Measurements from ENCODE around the gene SLC2A4RG. TPM values are rescaled to one million over a fixed set of nuclear protein-coding genes. Genes with fewer than 3 reads are reported as not detected.

Gene SLC2A4RG
- total and polyA plus RNA-seq, 12 donors, result 7.9 to 210 (median 47.9) TPM

DNA sequence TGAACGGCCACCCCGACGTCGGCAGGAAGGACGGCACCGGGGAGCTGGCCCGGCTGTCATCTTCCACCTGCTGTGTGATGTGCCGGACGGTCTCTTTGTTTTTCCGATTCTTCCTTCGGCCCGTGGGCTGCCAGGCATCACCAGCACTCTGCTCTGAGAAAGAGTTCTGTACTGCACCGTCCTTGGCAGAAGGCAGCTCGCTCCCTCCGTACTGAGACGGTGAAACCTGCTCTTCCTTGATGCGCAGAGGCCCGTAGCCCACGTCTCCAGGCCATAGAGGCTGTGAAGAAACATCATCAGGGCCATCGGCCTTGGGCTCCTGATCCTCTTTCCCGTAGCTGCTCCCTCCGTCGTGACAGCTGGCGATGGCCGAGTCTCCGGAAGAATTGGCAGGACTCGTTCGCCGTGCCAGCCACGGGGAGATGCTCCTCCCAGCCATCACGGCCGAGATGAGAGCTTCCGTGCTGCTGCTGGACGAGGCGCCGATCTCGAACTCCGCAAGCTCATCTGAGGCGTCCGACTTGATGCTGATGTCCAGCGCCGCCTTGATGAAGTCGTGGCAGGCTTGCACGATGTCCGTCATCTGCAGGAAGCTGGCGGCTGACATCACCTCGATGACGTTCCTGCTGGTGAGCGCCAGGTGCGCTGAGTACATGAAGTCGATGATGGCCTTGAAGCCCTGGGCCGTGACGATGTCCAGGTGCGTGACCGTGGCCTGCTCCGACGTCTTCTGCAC, 50.4 kb downstream of the SLC2A4RG start:
- H3K27me3 ChIP-seq, result no peaks in the 10 kb centered on the region
- no peaks in the 10 kb centered on the region for H3K9me3 ChIP-seq (replicated peaks in 1 of 3)
- H3K36me3 ChIP-seq (replicated peaks in 1 of 2), result peaks cover 0 to 17% of the 10 kb centered on the region in 2 donors
- H3K27ac ChIP-seq, result peak overlapping the region in 1 of 5 donors; percentile 70
- peaks cover 0 to 10% of the 10 kb centered on the region in 2 donors for H3K4me1 ChIP-seq (replicated peaks in 1 of 2)
- TF ChIP-seq CTCF (IDR thresholded peaks at IDR 0.05) (no peak), POLR2A (IDR thresholded peaks at IDR 0.05) (no peak)
- no peak for DNase-seq
- 88 to 93% (median 91%) methylated on average over 25 to 57 of the region's 57 CpGs for WGBS, 4 donors
- intact Hi-C loops (cut with DNase I), result loop anchor here in 1 of 2 donors (5.0 to 10.0 kb wide), 2 partner anchors 72 to 185 kb away; partner anchors contain the start of genes ABHD16B and SAMD10
- no peak overlapping the region for H3K4me3 ChIP-seq

DNA sequence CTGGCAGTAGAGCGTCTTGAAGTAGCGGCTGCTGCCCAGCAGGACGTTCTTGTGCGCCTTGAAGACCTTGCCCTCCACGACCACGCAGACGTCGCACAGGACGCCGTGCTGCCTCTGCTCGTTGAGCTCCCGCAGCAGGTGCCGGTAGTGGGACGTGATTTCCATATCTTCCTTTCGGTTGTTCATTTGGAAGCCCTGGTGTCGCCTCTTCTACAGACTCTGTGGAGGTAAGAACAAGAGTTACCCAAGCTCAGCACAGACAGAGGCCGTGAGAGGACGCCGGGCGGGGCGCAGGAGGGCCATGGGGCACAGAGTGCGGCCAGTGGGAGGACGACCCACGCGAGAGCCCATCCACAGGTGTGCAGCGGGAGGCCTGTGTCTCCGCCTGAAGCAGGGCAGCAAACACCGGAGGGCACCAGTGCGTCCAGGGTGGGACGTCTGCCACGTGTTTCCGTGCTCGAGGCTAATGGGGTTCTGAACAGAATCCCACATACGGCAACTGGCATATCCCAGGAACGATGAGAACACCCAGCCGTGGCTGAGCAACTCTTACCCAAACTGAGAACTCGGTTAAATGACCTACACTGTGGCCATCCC, 51.1 kb downstream of the SLC2A4RG start:
- Histone ChIP-seq H3K4me1 (replicated peaks in 1 of 2) (peaks cover 0 to 10% of the 10 kb centered on the region in 2 donors), H3K36me3 (replicated peaks in 1 of 2) (peaks cover 0 to 17% of the 10 kb centered on the region in 2 donors), H3K27ac (peak overlapping the region in 1 of 5 donors; percentile 70), H3K4me3 (no peak overlapping the region), H3K9me3 (replicated peaks in 1 of 3) (no peaks in the 10 kb centered on the region), H3K27me3 (no peaks in the 10 kb centered on the region)
- 91 to 93% (median 92%) methylated on average over 37 of the region's 37 CpGs for WGBS, 4 donors
- intact Hi-C loops (cut with DNase I), result no loop called here
- TF ChIP-seq CTCF (IDR thresholded peaks at IDR 0.05), result no peak
- no peak for TF ChIP-seq POLR2A (IDR thresholded peaks at IDR 0.05)
- no peak for DNase-seq

- no peak for TF ChIP-seq CTCF (IDR thresholded peaks at IDR 0.05)
- no peak for TF ChIP-seq POLR2A (IDR thresholded peaks at IDR 0.05)
- 44 to 56% (median 46%) methylated on average over 20 to 23 of the region's 23 CpGs for WGBS, 4 donors
- Histone ChIP-seq H3K27me3 (no peaks in the 10 kb centered on the region), H3K4me3 (no peak overlapping the region), H3K9me3 (replicated peaks in 1 of 3) (no peaks in the 10 kb centered on the region), H3K36me3 (replicated peaks in 1 of 2) (peaks cover 0 to 17% of the 10 kb centered on the region in 2 donors), H3K4me1 (replicated peaks in 1 of 2) (peaks cover 0 to 10% of the 10 kb centered on the region in 2 donors), H3K27ac (peak overlapping the region in 2 of 5 donors; percentile 60 to 79)
- peak in 4 of 7 donors; percentile 31 to 62 (median 44) for DNase-seq
- intact Hi-C loops (cut with DNase I), result no loop called here
Observed at GRCh38 chr20:63791497-63792156, 52.1 kb downstream of the SLC2A4RG start.

- 75 to 84% (median 79%) methylated on average over 9 to 20 of the region's 20 CpGs for WGBS, 4 donors
- intact Hi-C loops (cut with DNase I), result no loop called here
- Histone ChIP-seq H3K4me3 (no peak overlapping the region), H3K4me1 (replicated peaks in 1 of 2) (peaks cover 0 to 10% of the 10 kb centered on the region in 2 donors), H3K27ac (peak overlapping the region in 1 of 5 donors; percentile 17), H3K27me3 (no peaks in the 10 kb centered on the region), H3K36me3 (replicated peaks in 1 of 2) (peaks cover 0 to 17% of the 10 kb centered on the region in 2 donors), H3K9me3 (replicated peaks in 1 of 3) (no peaks in the 10 kb centered on the region)
- no peak for DNase-seq
- TF ChIP-seq POLR2A (IDR thresholded peaks at IDR 0.05), result no peak
- TF ChIP-seq CTCF (IDR thresholded peaks at IDR 0.05), result no peak
Observed at GRCh38 chr20:63792866-63793265, 53.3 kb downstream of the SLC2A4RG start.

Measured in adrenal gland (tissue), 12 donors.